Tibial nerve (tissue), 4 donors: ENCODE results near the gene PRSS38. TPM values are rescaled to one million over a fixed set of nuclear protein-coding genes. Genes with fewer than 3 reads are reported as not detected.
"Not testable (repeated sequence)": the region's sequence is repeated elsewhere in the genome, so short reads cannot be mapped to it uniquely, and the experiment has no call there.

ENCODE experiments used
- DNase-seq, 2 donors: peaks; one replicate each; pipeline ENCODE4 v3.0.0-alpha.2; 2019; ENCODE audit warnings: low spot score in 2 of 2
- H3K27ac ChIP-seq, 4 donors: fragments of 200-600 bp; sonication (generic) in 3 of 4; one replicate each; pipeline ENCODE4 v1.5.1; 2017 to 2019; ENCODE audit warnings: mild to moderate bottlenecking in 1 of 4
- H3K27me3 ChIP-seq, 2 donors: fragments of 200-600 bp; sonication (generic) in 1 of 2; one replicate each; pipeline versions ENCODE4 v1.5.1 to v1.6.0; 2017 to 2019
- H3K36me3 ChIP-seq, 3 donors: fragments of 200-600 bp; sonication (generic); one replicate each; pipeline ENCODE4 v1.5.1; 2018 to 2019
- H3K4me1 ChIP-seq, 4 donors: fragments of 200-600 bp; sonication (generic) in 3 of 4; one replicate each; pipeline ENCODE4 v1.5.1; 2017 to 2019
- H3K4me3 ChIP-seq, 4 donors: fragments of 200-600 bp; sonication (generic) in 3 of 4; one replicate each; pipeline ENCODE4 v1.5.1; 2017 to 2019; ENCODE audit warnings: mild to moderate bottlenecking in 1 of 4, moderate library complexity in 1 of 4
- H3K9me3 ChIP-seq, 4 donors: fragments of 200-600 bp; sonication (generic) in 3 of 4; one replicate each; pipeline ENCODE4 v1.5.1; 2017 to 2019
- EP300 ChIP-seq, 2 donors: sonication (generic); formaldehyde crosslinking; IDR thresholded peaks; one replicate each; pipeline ENCODE4 v1.6.1; 2017; ENCODE audit warnings: antibody characterized with exemption in 2 of 2, mild to moderate bottlenecking in 1 of 2
- POLR2A ChIP-seq, 2 donors: fragments of 450-650 bp; IDR thresholded peaks; one replicate each; pipeline ENCODE4 v1.6.1; 2017; ENCODE audit warnings: antibody characterized with exemption in 2 of 2, mild to moderate bottlenecking in 2 of 2, moderate library complexity in 2 of 2
- WGBS, 2 donors: methylation state at CpG; one replicate each; pipeline ENCODE4 v1.1.5; 2018; 5-methylcytosine and 5-hydroxymethylcytosine counted together
- total RNA-seq, 4 donors: library from RNA; depleted of rRNA; stranded (reverse); fragments of >200 nt; gene quantifications; one replicate each; pipeline ENCODE4 v1.1.0, GENCODE V29; 2016
- TF ChIP-seq, protein P1 (sequence below), 5 experiments: fragments of 200-600 bp in 3 of 5; fragments of 450-650 bp in 2 of 5; sonication (generic) in 3 of 5; IDR thresholded peaks; one replicate each; pipeline ENCODE4 v1.5.1; 2016 to 2019; ENCODE audit warnings: antibody characterized with exemption in 5 of 5, mild to moderate bottlenecking in 3 of 5, moderate library complexity in 2 of 5

The PRSS38 gene
- total RNA-seq, 4 donors from 2014 or later = not detected

DNA sequence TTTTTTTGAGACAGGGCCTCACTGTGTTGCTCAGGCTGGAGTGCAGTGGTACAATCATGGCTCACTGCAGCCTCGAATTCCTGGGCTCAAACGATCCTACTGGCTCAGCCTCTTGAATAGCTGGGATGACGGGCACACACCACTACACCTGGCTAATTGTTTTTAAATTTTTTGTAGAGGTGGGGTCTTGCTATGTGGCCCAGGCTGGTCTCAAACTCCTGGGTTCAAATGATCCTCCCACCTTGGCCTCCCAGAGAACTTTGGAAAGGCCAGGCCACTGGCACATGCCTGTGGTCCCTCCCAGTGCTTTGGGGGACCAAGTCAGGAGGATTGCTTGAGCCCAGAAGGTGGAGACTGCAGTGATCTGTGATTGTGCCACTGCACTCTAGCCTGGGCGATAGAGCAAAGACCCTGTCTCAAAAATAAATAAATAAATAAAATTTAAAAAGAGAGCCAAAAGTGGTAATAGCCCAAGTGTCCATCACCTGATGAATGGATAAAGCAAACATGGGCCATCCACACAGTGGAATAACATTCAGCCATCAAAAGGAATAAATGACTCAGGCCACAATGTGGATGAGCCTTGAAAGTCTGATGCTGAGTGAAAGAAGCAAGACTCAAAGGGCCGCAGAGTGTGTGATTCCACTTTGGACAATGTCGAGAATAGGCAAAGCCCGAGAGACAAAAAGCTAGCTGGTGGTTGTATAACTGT lies 40.8 kb downstream of the PRSS38 start:
- WGBS, 2 donors = 86% methylated on average over 7 of the region's 7 CpGs
- H3K27me3 ChIP-seq = no peaks in the 10 kb centered on the region
- no peak overlapping the region for H3K27ac ChIP-seq
- no peak for DNase-seq
- TF ChIP-seq POLR2A (IDR thresholded peaks at IDR 0.05) (no peak), EP300 (IDR thresholded peaks at IDR 0.05) (no peak)
- TF ChIP-seq, protein P1, sequence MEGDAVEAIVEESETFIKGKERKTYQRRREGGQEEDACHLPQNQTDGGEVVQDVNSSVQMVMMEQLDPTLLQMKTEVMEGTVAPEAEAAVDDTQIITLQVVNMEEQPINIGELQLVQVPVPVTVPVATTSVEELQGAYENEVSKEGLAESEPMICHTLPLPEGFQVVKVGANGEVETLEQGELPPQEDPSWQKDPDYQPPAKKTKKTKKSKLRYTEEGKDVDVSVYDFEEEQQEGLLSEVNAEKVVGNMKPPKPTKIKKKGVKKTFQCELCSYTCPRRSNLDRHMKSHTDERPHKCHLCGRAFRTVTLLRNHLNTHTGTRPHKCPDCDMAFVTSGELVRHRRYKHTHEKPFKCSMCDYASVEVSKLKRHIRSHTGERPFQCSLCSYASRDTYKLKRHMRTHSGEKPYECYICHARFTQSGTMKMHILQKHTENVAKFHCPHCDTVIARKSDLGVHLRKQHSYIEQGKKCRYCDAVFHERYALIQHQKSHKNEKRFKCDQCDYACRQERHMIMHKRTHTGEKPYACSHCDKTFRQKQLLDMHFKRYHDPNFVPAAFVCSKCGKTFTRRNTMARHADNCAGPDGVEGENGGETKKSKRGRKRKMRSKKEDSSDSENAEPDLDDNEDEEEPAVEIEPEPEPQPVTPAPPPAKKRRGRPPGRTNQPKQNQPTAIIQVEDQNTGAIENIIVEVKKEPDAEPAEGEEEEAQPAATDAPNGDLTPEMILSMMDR (IDR thresholded peaks at IDR 0.05) = no peak
- no peaks in the 10 kb centered on the region for H3K4me1 ChIP-seq
- no peaks in the 10 kb centered on the region for H3K9me3 ChIP-seq
- no peaks in the 10 kb centered on the region for H3K36me3 ChIP-seq
- no peak overlapping the region for H3K4me3 ChIP-seq

DNA sequence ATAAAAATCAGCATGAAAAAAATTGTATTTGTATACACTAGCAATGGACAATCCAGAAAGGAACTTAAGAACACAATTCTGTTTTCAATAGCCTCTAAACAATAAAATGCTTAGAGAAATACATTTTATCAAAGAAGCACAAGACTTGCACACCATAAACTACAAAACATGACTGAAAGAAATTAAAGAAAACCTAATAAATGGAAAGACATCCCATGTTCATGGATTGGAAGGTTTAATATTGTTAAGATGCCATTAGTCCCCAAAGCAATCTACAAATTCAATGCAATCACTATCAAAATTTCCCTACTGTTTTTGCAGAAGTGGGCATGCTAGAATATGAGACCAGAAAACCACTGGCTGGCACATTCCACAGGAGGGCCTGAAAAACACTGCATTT lies 49.4 kb downstream of the PRSS38 start:
- Histone ChIP-seq H3K4me1 (no peaks in the 10 kb centered on the region), H3K4me3 (no peak overlapping the region), H3K9me3 (peaks cover 0 to 20% (median 4%) of the 10 kb centered on the region in 4 donors), H3K36me3 (no peaks in the 10 kb centered on the region), H3K27me3 (no peaks in the 10 kb centered on the region), H3K27ac (no peak overlapping the region)
- DNase-seq = no peak
- TF ChIP-seq POLR2A (IDR thresholded peaks at IDR 0.05) (no peak), EP300 (IDR thresholded peaks at IDR 0.05) (no peak)
- TF ChIP-seq, protein P1 (IDR thresholded peaks at IDR 0.05) = no peak

DNA sequence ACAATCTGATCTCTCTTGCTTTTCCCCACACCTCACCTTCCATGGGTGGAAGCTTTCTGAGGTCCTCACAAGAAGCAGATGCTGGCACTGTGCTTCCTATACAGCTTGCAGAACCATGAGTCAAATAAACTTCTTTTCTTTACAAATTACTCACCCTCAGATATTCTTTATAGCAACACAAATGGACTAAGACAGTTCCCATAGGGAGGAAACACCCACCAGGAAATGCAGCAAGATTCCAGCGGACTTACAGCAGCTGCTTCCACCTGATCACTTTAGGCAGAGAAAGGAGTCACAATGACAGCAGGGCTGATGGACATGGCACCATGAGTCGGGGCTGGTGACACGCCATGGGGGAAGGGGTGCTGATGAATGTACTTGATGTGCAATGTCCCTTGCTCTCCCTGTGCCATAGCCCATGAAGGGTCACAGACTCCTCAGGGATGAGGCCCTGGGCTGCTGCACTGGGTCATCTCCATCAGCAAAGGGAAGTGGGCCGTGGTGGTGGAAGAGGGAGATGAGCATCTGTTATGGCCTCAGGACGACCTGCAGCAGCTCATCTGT lies 53.9 kb downstream of the PRSS38 start:
- Histone ChIP-seq H3K27ac (no peak overlapping the region), H3K4me3 (no peak overlapping the region), H3K27me3 (no peaks in the 10 kb centered on the region), H3K4me1 (no peaks in the 10 kb centered on the region), H3K9me3 (peaks cover 0 to 13% (median 3%) of the 10 kb centered on the region in 4 donors), H3K36me3 (no peaks in the 10 kb centered on the region)
- no peak for TF ChIP-seq EP300 (IDR thresholded peaks at IDR 0.05)
- TF ChIP-seq, protein P1 (IDR thresholded peaks at IDR 0.05) = no peak
- no peak for TF ChIP-seq POLR2A (IDR thresholded peaks at IDR 0.05)
- WGBS, 2 donors = 53 to 67% methylated on average over 5 of the region's 5 CpGs
- no peak for DNase-seq

DNA sequence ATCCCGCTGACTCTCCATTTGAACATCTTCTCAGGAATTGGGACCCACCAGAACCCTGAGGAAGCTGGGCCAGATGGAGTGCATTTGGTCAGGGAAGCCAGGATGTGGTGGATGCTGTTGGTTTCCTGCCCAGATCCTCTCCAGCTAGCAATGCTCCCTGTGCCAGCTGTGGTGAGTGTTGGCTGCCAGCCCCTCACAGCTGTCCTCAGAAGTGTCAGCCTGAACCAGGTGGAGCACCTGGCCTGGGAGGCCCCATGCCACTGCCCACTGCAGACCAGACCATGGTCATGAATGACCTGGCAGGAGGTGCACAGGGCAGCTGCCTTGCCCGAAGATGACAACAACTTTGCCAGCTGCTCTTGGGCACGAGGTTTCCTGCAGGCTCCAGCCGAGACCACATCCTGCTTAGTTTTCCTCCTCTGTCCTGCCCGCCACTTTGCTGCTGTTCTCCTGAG lies 54.4 kb downstream of the PRSS38 start:
- H3K4me1 ChIP-seq = no peaks in the 10 kb centered on the region
- H3K36me3 ChIP-seq = no peaks in the 10 kb centered on the region
- H3K27me3 ChIP-seq = no peaks in the 10 kb centered on the region
- H3K27ac ChIP-seq = no peak overlapping the region
- no peak overlapping the region for H3K4me3 ChIP-seq
- TF ChIP-seq POLR2A (IDR thresholded peaks at IDR 0.05) (no peak), EP300 (IDR thresholded peaks at IDR 0.05) (no peak)
- TF ChIP-seq, protein P1 (IDR thresholded peaks at IDR 0.05) = no peak
- no peak for DNase-seq
- WGBS, 2 donors = 66 to 71% methylated on average over 5 of the region's 5 CpGs
- H3K9me3 ChIP-seq = peaks cover 0 to 8% (median 2%) of the 10 kb centered on the region in 4 donors

DNA sequence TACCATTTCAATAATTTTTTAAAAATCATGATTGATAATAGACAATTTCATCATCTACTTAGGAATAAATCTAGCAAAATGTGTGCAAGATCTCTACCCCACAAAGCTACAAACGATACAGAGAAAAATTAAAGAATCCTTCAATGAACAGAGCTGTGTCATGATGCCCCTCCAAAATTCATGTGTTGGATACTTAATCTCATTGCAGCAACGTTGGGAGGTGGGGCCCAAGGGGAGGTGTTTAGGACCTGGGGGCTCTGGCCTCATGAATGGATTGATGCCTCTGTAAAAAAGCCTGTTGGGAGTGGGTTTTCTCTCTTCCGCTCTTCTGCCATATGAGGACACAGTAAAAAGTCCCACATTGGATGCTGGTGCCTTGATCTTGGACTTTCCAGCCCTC lies 54.9 kb downstream of the PRSS38 start:
- Histone ChIP-seq H3K27me3 (no peaks in the 10 kb centered on the region), H3K9me3 (peaks cover 0 to 3% (median 0%) of the 10 kb centered on the region in 4 donors), H3K4me1 (no peaks in the 10 kb centered on the region), H3K4me3 (no peak overlapping the region), H3K36me3 (no peaks in the 10 kb centered on the region), H3K27ac (no peak overlapping the region)
- WGBS, 2 donors = 63 to 72% methylated on average over 3 of the region's 3 CpGs
- no peak for DNase-seq
- TF ChIP-seq EP300 (IDR thresholded peaks at IDR 0.05) (no peak), POLR2A (IDR thresholded peaks at IDR 0.05) (no peak)
- TF ChIP-seq, protein P1 (IDR thresholded peaks at IDR 0.05) = no peak

DNA sequence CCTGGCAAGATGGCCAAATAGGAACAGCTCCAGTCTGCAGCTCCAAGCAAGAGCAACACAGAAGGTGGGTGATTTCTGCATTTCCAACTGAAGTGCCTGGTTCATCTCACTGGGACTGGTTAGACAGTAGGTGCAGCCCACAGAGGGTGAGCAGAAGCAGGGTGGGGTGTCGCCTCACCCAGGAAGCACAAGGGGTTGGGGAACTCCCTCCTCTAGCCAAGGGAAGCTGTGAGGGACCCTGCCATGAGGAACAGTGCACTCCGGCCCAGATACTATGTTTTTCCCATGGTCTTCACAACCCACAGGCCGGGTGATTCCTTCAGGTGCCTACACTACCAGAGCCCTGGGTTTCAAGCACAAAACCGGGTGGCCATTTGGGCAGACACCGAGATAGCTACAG lies 56.4 kb downstream of the PRSS38 start:
- H3K36me3 ChIP-seq, H3K4me1 ChIP-seq, H3K27ac ChIP-seq, H3K27me3 ChIP-seq, H3K4me3 ChIP-seq, DNase-seq, H3K9me3 ChIP-seq: not testable (repeated sequence)
- 91 to 94% methylated on average over 5 of the region's 5 CpGs for WGBS, 2 donors

DNA sequence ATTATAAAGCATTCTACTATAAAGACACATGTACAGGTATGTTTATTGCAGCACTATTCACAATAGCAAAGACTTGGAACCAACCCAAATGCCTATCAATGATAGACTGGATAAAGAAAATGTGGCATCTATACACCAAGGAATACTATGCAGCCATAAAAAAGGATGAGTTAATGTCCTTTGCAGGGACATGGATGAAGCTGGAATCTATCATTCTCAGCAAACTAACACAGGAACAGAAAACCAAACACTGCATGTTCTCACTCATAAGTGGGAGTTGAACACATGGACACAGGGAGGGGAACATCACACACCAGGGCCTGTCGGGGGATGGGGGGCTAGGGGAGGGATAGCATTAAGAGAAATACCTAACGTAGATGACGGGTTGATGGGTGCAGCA lies 62.3 kb downstream of the PRSS38 start:
- H3K27me3 ChIP-seq, H3K27ac ChIP-seq, H3K4me1 ChIP-seq, H3K36me3 ChIP-seq, DNase-seq, H3K9me3 ChIP-seq, H3K4me3 ChIP-seq: not testable (repeated sequence)
- 93 to 99% methylated on average over 3 of the region's 3 CpGs for WGBS, 2 donors
